Thoracic aorta (tissue), 2 donors: ENCODE results near the gene STARD10. TPM values are rescaled to one million over a fixed set of nuclear protein-coding genes. Genes with fewer than 3 reads are reported as not detected.

Source experiments
- ATAC-seq: fragments of 150-250 bp; one replicate; pipeline ENCODE4 v1.8.0; 2017; ENCODE audit warnings: low read depth; ENCODE audit not compliant: insufficient number of reproducible peaks, low FRiP score
- DNase-seq: peaks from one replicate; pipeline ENCODE4 v3.0.0-alpha.2; 2020; ENCODE audit warnings: low spot score
- H3K27ac ChIP-seq, 2 donors: fragments of 200-600 bp; sonication (generic); 1 replicate in 1 of 2; 2 replicates in 1 of 2; pipeline ENCODE4 v1.5.1; 2016; ENCODE audit warnings: mild to moderate bottlenecking in 2 of 2, moderate library complexity in 2 of 2
- H3K27me3 ChIP-seq: fragments of 200-600 bp; sonication (generic); replicated peaks from 2 replicates; pipeline ENCODE4 v1.6.0; 2016; ENCODE audit warnings: mild to moderate bottlenecking; ENCODE audit not compliant: insufficient read depth
- H3K36me3 ChIP-seq: fragments of 200-600 bp; sonication (generic); one replicate; pipeline ENCODE4 v1.5.1; 2016
- H3K4me1 ChIP-seq, 2 donors: fragments of 200-600 bp; sonication (generic); 1 replicate in 1 of 2; 2 replicates in 1 of 2; pipeline versions ENCODE4 v1.5.1 to v1.6.0; 2016; ENCODE audit warnings: low read depth in 2 of 2, mild to moderate bottlenecking in 1 of 2; ENCODE audit not compliant: control insufficient read depth in 1 of 2
- H3K4me3 ChIP-seq: fragments of 200-600 bp; sonication (generic); 2 replicates; pipeline ENCODE4 v1.5.1; 2016; ENCODE audit warnings: mild to moderate bottlenecking
- H3K9me3 ChIP-seq: fragments of 200-600 bp; sonication (generic); 2 replicates; pipeline ENCODE4 v1.5.1; 2016
- CTCF ChIP-seq: fragments of 200-600 bp; sonication (generic); IDR thresholded peaks from one replicate; pipeline ENCODE4 v1.5.1; 2019; ENCODE audit warnings: antibody characterized with exemption
- total RNA-seq, 2 donors: library from RNA; depleted of rRNA; stranded (reverse); fragments of >200 nt; gene quantifications; one replicate each; pipeline versions ENCODE4 v1.1.0 to v1.2.3, GENCODE V29; 2016

The STARD10 gene
- total RNA-seq, 2 donors from 2014 or later, result 24.3 to 57.3 TPM

GRCh38 chr11:72745511-72745910 lies 48.3 kb downstream of the STARD10 start:
- H3K4me3 ChIP-seq, result no peak overlapping the region
- no peak for DNase-seq
- no peaks in the 10 kb centered on the region for H3K9me3 ChIP-seq
- peaks cover 2 to 24% of the 10 kb centered on the region in 2 donors for H3K4me1 ChIP-seq
- no peaks in the 10 kb centered on the region for H3K27me3 ChIP-seq
- H3K36me3 ChIP-seq, result no peaks in the 10 kb centered on the region
- ATAC-seq, result no peak
- TF ChIP-seq CTCF, result no peak
- no peak overlapping the region for H3K27ac ChIP-seq

- H3K27ac ChIP-seq, result no peak overlapping the region
- peaks cover 6 to 24% of the 10 kb centered on the region in 2 donors for H3K4me1 ChIP-seq
- no peaks in the 10 kb centered on the region for H3K27me3 ChIP-seq
Observed at GRCh38 chr11:72744474-72744873, 49.4 kb downstream of the STARD10 start.

GRCh38 chr11:72743321-72744221 lies 50.3 kb downstream of the STARD10 start:
- H3K27me3 ChIP-seq, result no peaks in the 10 kb centered on the region
- H3K4me1 ChIP-seq, result peaks cover 10 to 24% of the 10 kb centered on the region in 2 donors
- no peak overlapping the region for H3K4me3 ChIP-seq
- ATAC-seq (no peak), DNase-seq (no peak)
- no peaks in the 10 kb centered on the region for H3K9me3 ChIP-seq
- H3K27ac ChIP-seq, result no peak overlapping the region
- TF ChIP-seq CTCF, result no peak
- H3K36me3 ChIP-seq, result no peaks in the 10 kb centered on the region

More at GRCh38 chr11:72744474-72744873, 49.4 kb downstream of the STARD10 start:
- Histone ChIP-seq H3K36me3 (no peaks in the 10 kb centered on the region), H3K4me3 (no peak overlapping the region), H3K9me3 (no peaks in the 10 kb centered on the region)
- TF ChIP-seq CTCF, result no peak
- ATAC-seq, result no peak
- DNase-seq, result no peak

GRCh38 chr11:72742513-72743320 lies 51.1 kb downstream of the STARD10 start:
- peaks cover 10 to 24% of the 10 kb centered on the region in 2 donors for H3K4me1 ChIP-seq
- TF ChIP-seq CTCF, result no peak
- H3K9me3 ChIP-seq, result no peaks in the 10 kb centered on the region
- no peak overlapping the region for H3K27ac ChIP-seq
- DNase-seq, result no peak
- no peaks in the 10 kb centered on the region for H3K36me3 ChIP-seq
- no peak for ATAC-seq
- no peak overlapping the region for H3K4me3 ChIP-seq
- H3K27me3 ChIP-seq, result no peaks in the 10 kb centered on the region
